GM19351 (cell line): ENCODE data around the gene ZNF628.

Source experiments
- ATAC-seq: cut with Tn5 transposase; IDR thresholded peaks from one replicate; pipeline ENCODE4 v1.9.1; 2021; ENCODE audit warnings: mild to moderate bottlenecking, moderate library complexity; ENCODE audit not compliant: unreplicated experiment

Gene ZNF628

GRCh38 chr19:55464662-55465054 is 11.8 kb upstream of the ZNF628 start, which contains the start of gene C19orf85:
TSS of gene C19orf85 (minus strand) at chr19:55464751. CDS start at chr19:55464554, 197 bp downstream.
- no peak for ATAC-seq

GRCh38 chr19:55465460-55466240 is 10.8 kb upstream of the ZNF628 start:
- no peak for ATAC-seq

GRCh38 chr19:55466241-55466614 is 10.2 kb upstream of the ZNF628 start:
- no peak for ATAC-seq

- peak; percentile 47 for ATAC-seq
These were observed 9.0 kb upstream of the ZNF628 start for GRCh38 chr19:55467236-55468053.

GRCh38 chr19:55468054-55468393 is 8.4 kb upstream of the ZNF628 start:
- ATAC-seq = no peak

- no peak for ATAC-seq
These were observed 5.2 kb upstream of the ZNF628 start for GRCh38 chr19:55471266-55471665.

- ATAC-seq = no peak
These were observed 4.0 kb upstream of the ZNF628 start for GRCh38 chr19:55472463-55472862.

GRCh38 chr19:55473225-55474012 is 3.0 kb upstream of the ZNF628 start:
- ATAC-seq = no peak

GRCh38 chr19:55474269-55475265 is 1.9 kb upstream of the ZNF628 start:
- no peak for ATAC-seq

- no peak for ATAC-seq
These were observed 1.5 kb downstream of the ZNF628 start for GRCh38 chr19:55477905-55478304.

GRCh38 chr19:55478364-55478763 is 1.9 kb downstream of the ZNF628 start:
- no peak for ATAC-seq

GRCh38 chr19:55479045-55479444 is 2.6 kb downstream of the ZNF628 start:
- no peak for ATAC-seq

GRCh38 chr19:55479451-55480230 is 3.2 kb downstream of the ZNF628 start:
- no peak for ATAC-seq

GRCh38 chr19:55481148-55481793 is 4.9 kb downstream of the ZNF628 start:
- no peak for ATAC-seq

- ATAC-seq = no peak
These were observed 5.4 kb downstream of the ZNF628 start for GRCh38 chr19:55481794-55482155.

- no peak for ATAC-seq
These were observed 5.9 kb downstream of the ZNF628 start for GRCh38 chr19:55482156-55482961.

- ATAC-seq = no peak
These were observed 6.7 kb downstream of the ZNF628 start for GRCh38 chr19:55482967-55483705.
